Measurements from ENCODE around the gene RPE65.
A peak's percentile ranks its signal among the peaks of the same experiment; 100 is the strongest.

Gene RPE65

DNA sequence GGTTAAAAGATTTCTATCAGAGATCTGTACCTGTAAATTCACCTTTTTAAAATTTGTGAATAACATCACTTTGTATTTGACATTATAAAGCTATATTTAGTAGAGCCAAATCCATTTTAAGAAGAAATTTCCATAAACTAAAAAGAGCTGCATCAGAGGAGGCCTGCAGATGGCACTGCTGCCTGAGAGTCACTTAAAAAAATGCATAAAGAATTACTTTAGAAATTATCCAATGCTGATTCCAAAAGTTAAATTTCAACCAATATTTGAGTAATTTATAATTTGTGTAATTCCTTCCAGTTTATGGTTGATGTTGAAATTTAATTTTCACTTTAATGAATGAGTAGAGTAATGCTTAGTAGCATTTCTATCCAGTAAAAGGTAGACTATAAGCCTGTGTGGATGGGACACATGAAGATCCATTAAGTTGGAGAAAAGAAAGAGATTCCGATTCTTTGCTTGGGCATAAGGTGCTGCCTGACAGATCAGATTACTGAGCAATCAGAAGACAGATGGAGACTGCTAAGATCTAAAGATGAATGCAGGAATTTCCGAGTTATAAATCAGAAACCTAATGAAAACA, 20.7 kb upstream of the RPE65 start:
- TF ChIP-seq, protein P1, sequence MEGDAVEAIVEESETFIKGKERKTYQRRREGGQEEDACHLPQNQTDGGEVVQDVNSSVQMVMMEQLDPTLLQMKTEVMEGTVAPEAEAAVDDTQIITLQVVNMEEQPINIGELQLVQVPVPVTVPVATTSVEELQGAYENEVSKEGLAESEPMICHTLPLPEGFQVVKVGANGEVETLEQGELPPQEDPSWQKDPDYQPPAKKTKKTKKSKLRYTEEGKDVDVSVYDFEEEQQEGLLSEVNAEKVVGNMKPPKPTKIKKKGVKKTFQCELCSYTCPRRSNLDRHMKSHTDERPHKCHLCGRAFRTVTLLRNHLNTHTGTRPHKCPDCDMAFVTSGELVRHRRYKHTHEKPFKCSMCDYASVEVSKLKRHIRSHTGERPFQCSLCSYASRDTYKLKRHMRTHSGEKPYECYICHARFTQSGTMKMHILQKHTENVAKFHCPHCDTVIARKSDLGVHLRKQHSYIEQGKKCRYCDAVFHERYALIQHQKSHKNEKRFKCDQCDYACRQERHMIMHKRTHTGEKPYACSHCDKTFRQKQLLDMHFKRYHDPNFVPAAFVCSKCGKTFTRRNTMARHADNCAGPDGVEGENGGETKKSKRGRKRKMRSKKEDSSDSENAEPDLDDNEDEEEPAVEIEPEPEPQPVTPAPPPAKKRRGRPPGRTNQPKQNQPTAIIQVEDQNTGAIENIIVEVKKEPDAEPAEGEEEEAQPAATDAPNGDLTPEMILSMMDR (conservative IDR thresholded peaks at IDR 0.05): peak; percentile 91
- no peak for TF ChIP-seq ZFX (IDR thresholded peaks at IDR 0.05)
- no peak overlapping the region for H3K27ac ChIP-seq

DNA sequence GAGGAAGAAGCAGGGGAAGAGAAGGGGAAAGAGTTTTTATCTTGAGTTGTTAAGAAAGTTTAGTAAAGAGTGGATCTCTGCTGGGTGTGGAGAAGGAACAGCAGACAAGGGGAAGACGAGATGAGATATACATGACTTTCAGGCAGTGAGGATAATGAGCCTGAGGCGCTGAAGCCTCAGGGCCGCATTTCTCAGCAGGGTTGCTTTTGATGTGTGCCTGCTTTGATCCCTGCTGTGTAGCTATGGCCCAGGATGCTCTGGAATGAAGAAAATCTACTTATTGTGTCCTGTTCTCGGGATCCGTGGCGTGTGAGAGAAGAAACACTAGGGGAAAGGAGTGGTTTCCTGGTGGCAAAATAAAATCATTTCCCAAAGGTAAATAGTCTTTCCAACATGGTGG, 15.1 kb upstream of the RPE65 start:
- no peak overlapping the region for H3K27ac ChIP-seq
- no peak for TF ChIP-seq ZFX (IDR thresholded peaks at IDR 0.05)
- TF ChIP-seq, protein P1 (conservative IDR thresholded peaks at IDR 0.05): no peak

DNA sequence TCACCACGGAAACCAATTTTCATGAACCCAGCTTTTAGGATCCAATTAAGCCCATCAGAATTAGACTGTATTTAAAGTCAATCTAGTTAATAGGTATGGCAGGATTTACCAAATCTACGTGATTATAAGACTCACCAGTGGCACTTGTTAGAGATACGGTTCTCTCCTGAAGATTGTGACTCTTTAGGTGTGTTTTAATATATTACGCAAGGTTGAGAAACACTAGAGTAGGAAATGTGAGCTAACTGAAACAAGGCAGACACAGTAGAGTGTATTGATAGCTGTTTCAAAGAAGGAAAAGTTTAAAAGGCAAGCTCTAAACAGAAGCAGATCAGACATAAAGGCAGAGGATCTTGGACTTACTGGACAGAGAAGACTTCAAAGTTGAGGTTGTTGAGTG, 11.2 kb upstream of the RPE65 start:
- TF ChIP-seq ZFX (IDR thresholded peaks at IDR 0.05): no peak
- TF ChIP-seq, protein P1 (conservative IDR thresholded peaks at IDR 0.05): no peak
- no peak overlapping the region for H3K27ac ChIP-seq

DNA sequence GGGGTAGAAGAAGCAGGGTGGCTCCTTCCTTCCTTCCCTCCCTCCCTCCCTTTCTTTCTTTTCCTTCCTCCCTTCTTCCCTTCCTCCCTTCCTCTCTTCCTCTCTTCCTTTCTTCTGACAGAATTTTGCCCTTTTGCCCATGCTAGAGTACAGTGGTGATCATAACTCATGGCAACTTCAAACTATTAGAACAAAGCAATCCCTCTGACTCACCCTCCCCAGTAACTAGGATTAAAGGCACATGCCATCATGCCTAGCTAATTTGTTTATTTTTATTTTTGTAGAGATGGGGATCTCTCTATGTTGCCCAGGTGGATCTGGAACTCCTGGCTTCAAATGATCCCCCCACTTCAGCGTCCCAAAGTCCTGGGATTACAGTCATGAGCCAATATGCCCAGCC, 10.0 kb upstream of the RPE65 start:
- no peak for TF ChIP-seq ZFX (IDR thresholded peaks at IDR 0.05)
- TF ChIP-seq, protein P1 (conservative IDR thresholded peaks at IDR 0.05): no peak

DNA sequence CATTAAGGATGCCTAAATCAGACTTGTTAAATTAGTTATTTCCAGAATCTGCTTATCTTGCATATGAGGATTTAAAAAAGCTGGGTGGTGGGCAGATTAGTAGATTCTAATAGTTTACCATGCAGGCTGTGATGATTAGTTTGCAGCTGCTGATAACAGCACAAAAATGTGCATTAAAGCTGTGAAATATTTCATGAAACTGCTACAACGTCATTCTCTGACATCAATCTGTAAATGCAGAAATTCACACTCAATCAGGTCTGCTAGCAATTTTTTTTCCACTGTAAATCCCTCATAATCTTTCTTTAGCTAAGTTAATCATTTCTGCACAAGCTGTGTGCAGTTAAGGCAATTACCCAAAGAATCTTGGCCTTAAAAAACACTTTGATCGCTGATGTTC, 9.3 kb upstream of the RPE65 start:
- no peak for TF ChIP-seq ZFX (IDR thresholded peaks at IDR 0.05)
- TF ChIP-seq, protein P1 (conservative IDR thresholded peaks at IDR 0.05): no peak
- no peak overlapping the region for H3K27ac ChIP-seq

More for the DNA sequence above, 10.0 kb upstream of the RPE65 start:
- no peak overlapping the region for H3K27ac ChIP-seq

DNA sequence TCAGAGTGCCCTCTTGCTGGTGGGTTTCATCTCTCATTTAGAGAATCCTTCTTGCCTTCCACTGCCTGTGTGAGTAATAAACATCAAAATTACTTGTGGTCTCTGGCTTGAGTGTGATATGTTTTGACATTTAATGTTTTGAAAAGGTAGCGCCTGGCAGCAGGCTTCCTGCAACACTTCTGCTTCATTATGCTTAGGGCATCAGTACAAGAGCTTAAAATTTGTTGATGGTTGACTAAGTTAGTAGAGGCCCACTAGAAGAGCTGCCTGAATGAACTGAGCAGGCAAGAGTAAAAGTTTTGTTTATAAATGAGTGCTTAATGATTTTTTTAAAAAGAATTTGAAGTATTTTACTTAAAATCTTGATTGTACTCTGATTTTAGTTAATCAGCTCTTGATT, 6.4 kb upstream of the RPE65 start:
- no peak overlapping the region for H3K27ac ChIP-seq
- no peak for TF ChIP-seq ZFX (IDR thresholded peaks at IDR 0.05)
- TF ChIP-seq, protein P1 (conservative IDR thresholded peaks at IDR 0.05): no peak

DNA sequence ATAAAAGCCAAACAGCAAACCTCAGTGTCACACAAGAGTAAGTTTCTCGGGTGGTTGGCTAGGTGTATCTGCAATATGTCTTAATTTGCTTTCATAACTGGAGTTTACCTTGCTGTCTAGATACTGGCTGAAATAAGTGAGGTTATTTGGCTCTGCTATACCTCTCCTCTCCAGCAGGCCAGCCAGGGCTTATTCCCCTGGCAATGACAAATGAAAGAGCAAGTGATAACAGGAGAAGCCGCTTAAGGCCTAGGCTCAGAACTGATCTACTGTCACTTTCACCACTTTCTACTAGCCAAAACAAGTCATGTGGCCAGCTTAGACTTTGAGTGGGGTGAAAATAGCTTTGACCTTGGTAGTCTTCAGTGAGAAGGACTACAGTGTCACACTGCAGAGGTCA, 4.8 kb upstream of the RPE65 start:
- TF ChIP-seq, protein P1 (conservative IDR thresholded peaks at IDR 0.05): no peak; the same call in 1 of the 2 replicates
- no peak for TF ChIP-seq ZFX (IDR thresholded peaks at IDR 0.05)
- no peak overlapping the region for H3K27ac ChIP-seq
